HG02938 (cell line): ENCODE results near the gene FHIT.

Experiments used
- ATAC-seq: cut with Tn5 transposase; IDR thresholded peaks from one replicate; pipeline ENCODE4 v1.9.1; 2021; ENCODE audit warnings: mild to moderate bottlenecking, moderate library complexity; ENCODE audit not compliant: unreplicated experiment

Gene FHIT

GRCh38 chr3:61172684-61173083 lies 78.6 kb downstream of the FHIT start:
- no peak for ATAC-seq

GRCh38 chr3:61172203-61172602 lies 79.0 kb downstream of the FHIT start:
- ATAC-seq = no peak

GRCh38 chr3:61169621-61170251 lies 81.5 kb downstream of the FHIT start:
- ATAC-seq = no peak

GRCh38 chr3:61168286-61168685 lies 83.0 kb downstream of the FHIT start:
- ATAC-seq = no peak

GRCh38 chr3:61162965-61163364 lies 88.3 kb downstream of the FHIT start:
- ATAC-seq = no peak

- ATAC-seq = no peak
Observed at GRCh38 chr3:61158667-61159066, 92.6 kb downstream of the FHIT start.

GRCh38 chr3:61158216-61158615 lies 93.0 kb downstream of the FHIT start:
- ATAC-seq = peak; percentile 42

DNA sequence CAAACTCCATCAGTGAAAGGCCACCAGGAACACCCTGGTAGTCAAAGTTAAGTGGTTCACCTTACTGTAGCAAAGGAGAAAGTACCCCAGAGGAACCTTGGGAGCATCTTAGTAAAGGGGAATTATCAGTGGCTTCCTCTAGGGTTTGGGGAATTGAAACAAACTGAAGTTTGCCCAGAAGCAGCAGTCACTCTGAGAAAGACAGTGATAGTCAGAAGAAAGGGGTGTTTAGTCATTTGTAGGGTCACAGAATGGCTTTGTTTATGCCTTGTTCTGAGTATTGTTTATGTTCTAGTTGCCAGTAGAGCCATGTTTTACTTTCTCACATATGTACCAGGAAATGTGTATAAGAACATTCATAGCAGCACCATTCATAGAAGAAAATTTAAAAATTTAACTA lies 93.8 kb downstream of the FHIT start:
- ATAC-seq = peak; percentile 89

DNA sequence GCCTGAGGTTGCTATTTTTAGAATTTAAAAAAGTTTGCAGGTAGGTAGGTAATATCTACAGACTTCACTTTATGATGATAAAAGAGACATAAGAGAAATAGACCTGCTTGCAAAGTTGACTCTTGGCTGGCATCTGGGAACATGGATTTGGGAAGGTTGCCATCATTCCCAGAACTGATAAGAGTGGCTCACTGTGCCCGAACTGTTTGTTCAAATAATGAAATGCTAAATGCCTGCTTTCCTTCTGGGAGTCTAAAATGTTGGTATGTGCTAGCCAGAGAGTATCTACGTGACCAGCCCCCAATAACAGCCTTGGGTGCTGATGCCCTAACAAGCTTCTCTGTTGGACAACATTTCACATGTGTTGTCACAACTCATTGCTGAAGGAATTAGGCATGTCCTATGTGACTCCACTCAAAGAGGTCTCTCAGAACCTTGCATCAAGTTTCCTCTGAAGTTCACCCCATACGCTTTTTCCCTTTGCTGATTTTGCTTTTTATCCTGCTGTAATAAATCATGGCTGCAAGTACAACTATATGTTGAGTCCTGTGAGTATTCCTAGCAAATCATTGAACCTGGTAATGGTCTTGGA lies 95.5 kb downstream of the FHIT start:
- ATAC-seq = no peak

GRCh38 chr3:61154457-61155198 lies 96.6 kb downstream of the FHIT start:
- no peak for ATAC-seq

GRCh38 chr3:61152071-61152470 lies 99.2 kb downstream of the FHIT start:
- no peak for ATAC-seq

GRCh38 chr3:61149236-61149635 lies 102.0 kb downstream of the FHIT start:
- no peak for ATAC-seq

DNA sequence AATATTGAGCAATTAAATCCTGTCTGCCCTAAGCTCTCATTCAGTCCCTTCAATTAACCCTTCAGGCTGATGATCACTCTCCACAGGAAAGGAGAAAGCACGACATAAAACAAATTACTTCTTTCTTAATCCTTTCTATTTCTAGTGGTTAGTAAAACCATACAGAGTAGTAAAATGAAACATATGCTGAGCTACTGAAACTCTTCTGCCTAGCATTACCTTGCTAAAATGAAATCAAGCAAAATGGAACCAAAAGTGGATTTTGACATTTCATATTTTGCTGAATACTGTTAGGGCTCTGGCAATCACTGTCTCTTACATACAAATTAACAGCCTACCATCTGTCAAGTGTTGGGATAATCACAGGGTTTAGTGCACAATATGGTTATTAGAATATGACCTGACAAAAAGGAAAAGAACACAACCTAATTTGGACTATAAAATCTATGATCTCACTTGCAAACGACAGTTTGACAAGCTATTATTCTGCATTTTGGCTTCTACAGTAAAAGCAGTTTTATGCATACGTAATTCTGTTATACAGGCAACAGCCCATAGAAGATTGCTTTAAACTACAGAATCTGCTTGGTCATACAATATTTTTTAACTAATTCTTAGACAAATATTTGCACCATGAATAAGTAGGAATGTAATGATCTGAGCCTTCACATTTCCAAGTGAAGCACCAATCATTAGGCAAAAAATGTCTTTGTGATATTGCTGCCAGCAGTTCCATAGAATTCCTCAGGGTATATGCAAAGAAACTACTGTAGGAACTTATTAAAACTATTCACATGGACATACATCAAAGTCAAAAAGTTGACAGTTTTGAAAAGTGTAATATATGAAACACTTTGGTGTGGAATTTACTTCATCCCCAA lies 105.0 kb downstream of the FHIT start:
- no peak for ATAC-seq

GRCh38 chr3:61141697-61142096 lies 109.6 kb downstream of the FHIT start:
- no peak for ATAC-seq

DNA sequence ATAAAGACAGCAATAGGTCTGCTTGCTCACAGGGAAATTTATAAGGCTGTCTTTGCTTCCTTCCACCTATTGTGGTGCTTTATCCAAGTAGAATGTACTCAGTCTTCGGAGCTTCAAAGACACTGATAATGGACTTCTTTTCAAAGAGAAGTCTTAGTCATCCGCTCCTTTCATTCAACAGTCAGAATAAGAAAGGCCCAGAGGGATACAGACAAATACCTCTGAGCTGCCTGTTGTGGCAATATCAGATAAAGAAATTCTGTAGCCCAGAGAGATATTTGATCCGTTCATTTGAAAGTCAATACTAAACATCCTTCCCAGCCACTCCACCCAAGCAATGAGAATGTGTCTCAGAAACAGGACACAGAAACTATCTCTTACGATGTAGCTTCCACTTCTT lies 110.0 kb downstream of the FHIT start:
- ATAC-seq = no peak

DNA sequence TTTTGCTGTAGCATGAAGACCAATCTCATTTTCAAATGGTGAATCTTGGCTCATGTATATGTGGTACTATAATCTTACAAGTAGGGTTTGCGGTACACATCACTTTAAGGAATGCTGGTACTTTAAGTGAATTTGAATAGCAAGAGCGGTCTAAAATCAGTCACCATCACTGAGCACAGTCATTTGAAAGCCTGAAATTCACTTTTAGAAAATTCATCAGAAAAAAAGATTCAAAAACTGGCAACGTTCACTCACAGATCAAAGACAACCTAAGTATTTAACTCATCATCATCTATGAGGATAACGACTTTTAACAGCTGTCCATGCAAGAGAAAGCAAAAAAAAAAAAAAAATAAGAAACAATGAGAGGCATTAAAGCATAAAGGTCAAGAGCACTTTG lies 111.6 kb downstream of the FHIT start:
- no peak for ATAC-seq

DNA sequence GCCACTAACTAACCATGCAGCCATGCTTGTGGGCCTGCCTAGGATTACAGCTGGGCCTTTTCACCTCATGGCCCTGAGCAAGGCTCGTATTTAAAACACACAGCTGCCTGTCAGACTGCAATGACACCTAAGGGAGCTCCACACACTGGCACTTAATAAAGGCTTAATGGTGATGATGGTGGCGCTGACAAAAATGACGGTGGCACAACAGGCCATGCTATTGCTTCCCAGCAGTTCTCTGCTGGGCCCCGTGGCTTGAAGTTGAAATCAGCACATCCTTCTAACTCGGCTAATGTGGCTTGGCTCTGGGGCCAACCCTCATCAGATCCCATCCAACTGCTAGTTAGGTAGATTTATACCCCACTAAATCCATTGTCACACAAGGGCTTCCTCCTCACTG lies 112.9 kb downstream of the FHIT start:
- no peak for ATAC-seq

- no peak for ATAC-seq
Observed at GRCh38 chr3:61136191-61136590, 115.1 kb downstream of the FHIT start.

GRCh38 chr3:61134532-61134931 lies 116.7 kb downstream of the FHIT start:
- no peak for ATAC-seq

DNA sequence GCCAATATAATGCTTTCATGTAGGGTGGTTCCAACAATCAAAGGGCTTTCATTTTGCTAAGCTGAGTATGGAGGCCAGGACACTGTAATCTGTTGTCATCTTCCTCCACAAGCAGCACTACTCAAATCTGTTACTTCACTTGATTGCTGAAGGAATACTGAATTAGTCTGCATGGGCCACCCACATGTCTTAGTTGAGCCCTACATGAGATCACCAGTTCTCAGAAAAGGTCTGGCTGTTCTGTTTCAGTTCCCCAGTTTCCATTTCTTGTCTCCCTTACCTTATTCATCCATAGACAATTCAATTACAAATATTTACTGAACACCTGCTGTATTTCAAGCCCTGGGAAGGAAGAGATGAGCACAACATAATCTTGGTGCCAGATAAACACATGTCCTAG lies 119.2 kb downstream of the FHIT start:
- peak; percentile 52 for ATAC-seq

DNA sequence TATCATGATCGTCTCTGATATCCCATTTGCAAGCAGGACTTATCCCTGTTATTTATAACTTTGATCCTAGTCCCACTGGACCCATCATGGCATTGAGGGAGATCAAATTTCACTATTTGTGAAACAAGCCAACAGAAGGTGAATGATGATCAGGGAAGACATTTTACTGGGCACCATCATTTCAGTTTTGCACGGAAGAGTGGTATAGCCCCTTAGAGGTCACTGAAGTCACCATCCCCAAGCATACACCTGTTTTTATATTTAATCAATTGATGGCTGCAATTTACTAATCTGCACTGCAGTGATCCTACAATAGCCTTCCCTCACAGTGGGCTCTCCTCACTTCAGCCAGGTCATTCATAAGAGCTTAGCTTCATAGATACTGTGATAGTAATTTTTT lies 132.4 kb downstream of the FHIT start:
- ATAC-seq = no peak
